Cerebellar nuclear complex (tissue), 1 donor: ENCODE results near the gene GNB1L.

Experiments used
- DNase-seq, 2 experiments: peaks; one replicate each; lab custom pipeline; 2025; lab: John Stamatoyannopoulos, UW

GNB1L gene

GRCh38 chr22:19854778-19855503 is at the start of gene GNB1L, which contains the start of gene RTL10:
Gene GNB1L, minus strand, starts transcription at chr22:19854874. Its CDS starts 33,519 bp downstream, at chr22:19821355.
Gene RTL10, minus strand, starts transcription at chr22:19854874. Its CDS starts 2,613 bp downstream, at chr22:19852261.
- DNase-seq, result peak; percentile 14 to 71

GRCh38 chr22:19904174-19904856 is 49.6 kb upstream of the GNB1L start:
- DNase-seq, result no peak

- DNase-seq, result no peak
These were observed 48.8 kb upstream of the GNB1L start for GRCh38 chr22:19903513-19903912.

GRCh38 chr22:19903031-19903430 is 48.4 kb upstream of the GNB1L start:
- DNase-seq, result no peak

- DNase-seq, result no peak
These were observed 47.6 kb upstream of the GNB1L start for GRCh38 chr22:19902245-19902715.

- DNase-seq, result no peak
These were observed 47.0 kb upstream of the GNB1L start for GRCh38 chr22:19901577-19902244.

GRCh38 chr22:19900707-19901436 is 46.2 kb upstream of the GNB1L start:
- no peak for DNase-seq

GRCh38 chr22:19898831-19899567 is 44.3 kb upstream of the GNB1L start:
- no peak for DNase-seq

- DNase-seq, result no peak
These were observed 43.5 kb upstream of the GNB1L start for GRCh38 chr22:19898145-19898544.

GRCh38 chr22:19897726-19898125 is 43.1 kb upstream of the GNB1L start:
- no peak for DNase-seq

- no peak for DNase-seq
These were observed 42.1 kb upstream of the GNB1L start for GRCh38 chr22:19896665-19897355.

- DNase-seq, result no peak
These were observed 40.6 kb upstream of the GNB1L start for GRCh38 chr22:19895160-19895849.

GRCh38 chr22:19893363-19893762 is 38.7 kb upstream of the GNB1L start:
- no peak for DNase-seq

- DNase-seq, result no peak
These were observed 38.3 kb upstream of the GNB1L start for GRCh38 chr22:19892925-19893324.

GRCh38 chr22:19892257-19892879 is 37.7 kb upstream of the GNB1L start:
- no peak for DNase-seq

- no peak for DNase-seq
These were observed 36.9 kb upstream of the GNB1L start for GRCh38 chr22:19891317-19892256.

GRCh38 chr22:19890502-19891316 is 36.0 kb upstream of the GNB1L start:
- no peak for DNase-seq

- no peak for DNase-seq
These were observed 35.3 kb upstream of the GNB1L start for GRCh38 chr22:19889951-19890350.
